IMR-90 (cell line): ENCODE data around the gene NDC80. TPM values are rescaled to one million over a fixed set of nuclear protein-coding genes. Genes with fewer than 3 reads are reported as not detected.

Experiments used
- ATAC-seq: fragments of 200-7000 bp; cut with Tn5 transposase; 2 replicates; pipeline ENCODE4 v1.9.1; 2020; ENCODE audit warnings: low read depth, mild to moderate bottlenecking, moderate library complexity
- Bru-seq: library from RNA; stranded (reverse); fragments of 400-500 nt; gene quantifications from one replicate; lab custom pipeline; 2021; lab: Mats Ljungman, UMichigan
- BruChase-seq, 2 experiments: library from RNA; stranded (reverse); fragments of 400-500 nt; gene quantifications; one replicate each; lab custom pipeline; 2021; lab: Mats Ljungman, UMichigan
- BruUV-seq: library from RNA; stranded (reverse); fragments of 400-500 nt; replicated peaks from 2 replicates; lab custom pipeline; 2021; lab: Mats Ljungman, UMichigan
- CTCF ChIA-PET: fragments of 300-600 bp; formaldehyde crosslinking; extraction: SDS; loops from one replicate; lab custom pipeline; 2021; ENCODE audit warnings: antibody characterized with exemption; lab: Yijun Ruan, JAX
- POLR2A ChIA-PET: fragments of 300-600 bp; sonication (Branson Sonifier 250); formaldehyde crosslinking; loops from one replicate; lab custom pipeline; 2022; ENCODE audit warnings: antibody characterized with exemption; ENCODE audit not compliant: unreplicated experiment; lab: Charles Lee
- DNase-seq: peaks from one replicate; pipeline ENCODE4 v3.0.0; 2013
- H2AFZ ChIP-seq: replicated peaks from 2 replicates; pipeline ENCODE3; 2013; ENCODE audit warnings: low read length, mild to moderate bottlenecking; ENCODE audit not compliant: poor library complexity
- H2AK5ac ChIP-seq: 2 replicates; pipeline ENCODE4 v1.6.1; 2013; ENCODE audit warnings: low read depth, low read length, inconsistent platforms
- H2AK9ac ChIP-seq: replicated peaks from 2 replicates; pipeline ENCODE3; 2013; ENCODE audit warnings: mild to moderate bottlenecking, low read depth, low read length, moderate library complexity; ENCODE audit not compliant: poor library complexity
- H2BK120ac ChIP-seq: 2 replicates; pipeline ENCODE4 v1.6.1; 2013; ENCODE audit warnings: low read depth, low read length, inconsistent platforms
- H2BK15ac ChIP-seq: 3 replicates; pipeline ENCODE4 v1.6.1; 2013; ENCODE audit warnings: low read depth, low read length, inconsistent platforms
- H2BK20ac ChIP-seq: 2 replicates; pipeline ENCODE4 v1.6.1; 2013; ENCODE audit warnings: low read depth, mild to moderate bottlenecking, inconsistent platforms, low read length, moderate library complexity
- H2BK5ac ChIP-seq: 2 replicates; pipeline ENCODE4 v1.6.1; 2013; ENCODE audit warnings: mild to moderate bottlenecking, low read depth, low read length, inconsistent platforms; ENCODE audit not compliant: poor library complexity, severe bottlenecking
- H3K14ac ChIP-seq: replicated peaks from 2 replicates; pipeline ENCODE4 v1.6.1; 2013; ENCODE audit warnings: low read depth, low read length, inconsistent platforms
- H3K18ac ChIP-seq: 2 replicates; pipeline ENCODE4 v1.6.1; 2013; ENCODE audit warnings: low read depth, low read length, control low read depth
- H3K23ac ChIP-seq: 2 replicates; pipeline ENCODE4 v1.6.1; 2013; ENCODE audit warnings: low read depth, low read length, inconsistent platforms
- H3K27ac ChIP-seq: 2 replicates; pipeline ENCODE4 v1.5.1; 2013; ENCODE audit warnings: mild to moderate bottlenecking, control low read depth, low read length; ENCODE audit not compliant: insufficient read depth
- H3K27me3 ChIP-seq: 2 replicates; pipeline ENCODE4 v1.6.1; 2013; ENCODE audit warnings: low read length; ENCODE audit not compliant: control insufficient read depth, insufficient read depth
- H3K36me3 ChIP-seq: 2 replicates; pipeline ENCODE4 v1.6.1; 2013; ENCODE audit warnings: low read length, mixed read lengths; ENCODE audit not compliant: control insufficient read depth, insufficient read depth
- H3K4ac ChIP-seq: 2 replicates; pipeline ENCODE4 v1.6.1; 2013; ENCODE audit warnings: low read depth, low read length, inconsistent platforms
- H3K4me1 ChIP-seq: 2 replicates; pipeline ENCODE4 v1.6.1; 2013; ENCODE audit warnings: low read length, mixed read lengths; ENCODE audit not compliant: control insufficient read depth, insufficient read depth
- H3K4me2 ChIP-seq: 2 replicates; pipeline ENCODE4 v1.6.1; 2013; ENCODE audit warnings: low read depth, mild to moderate bottlenecking, control low read depth, low read length, moderate library complexity
- H3K4me3 ChIP-seq: 2 replicates; pipeline ENCODE4 v1.5.1; 2013; ENCODE audit warnings: low read depth, mild to moderate bottlenecking, control low read depth, low read length, moderate library complexity; ENCODE audit not compliant: insufficient read depth
- H3K56ac ChIP-seq: 2 replicates; pipeline ENCODE4 v1.6.1; 2013; ENCODE audit warnings: low read length, inconsistent platforms; ENCODE audit not compliant: insufficient read depth; ENCODE audit errors: extremely low read depth
- H3K79me1 ChIP-seq, 2 experiments: 2 replicates each; pipeline ENCODE4 v1.6.1; 2013; ENCODE audit warnings: low read length in 2 of 2, inconsistent platforms in 1 of 2, low read depth in 1 of 2
- H3K9ac ChIP-seq: 2 replicates; pipeline ENCODE4 v1.6.1; 2013; ENCODE audit warnings: low read depth, low read length, control low read depth
- H3K9me1 ChIP-seq: 2 replicates; pipeline ENCODE4 v1.6.1; 2013; ENCODE audit warnings: low read length, inconsistent platforms; ENCODE audit not compliant: insufficient read depth
- H3K9me3 ChIP-seq: 2 replicates; pipeline ENCODE4 v1.6.1; 2013; ENCODE audit warnings: low read length; ENCODE audit not compliant: control insufficient read depth, insufficient read depth
- H4K20me1 ChIP-seq: 2 replicates; pipeline ENCODE4 v1.6.1; 2013; ENCODE audit warnings: low read length, inconsistent platforms; ENCODE audit not compliant: insufficient read depth
- H4K5ac ChIP-seq: 2 replicates; pipeline ENCODE4 v1.6.1; 2013; ENCODE audit warnings: mild to moderate bottlenecking, low read depth, low read length, control low read depth
- H4K8ac ChIP-seq, 2 experiments: 2 replicates each; pipeline ENCODE4 v1.6.1; 2013; ENCODE audit warnings: low read depth in 2 of 2, low read length in 2 of 2, control low read depth in 1 of 2, inconsistent platforms in 1 of 2
- H4K91ac ChIP-seq: 2 replicates; pipeline ENCODE4 v1.6.1; 2013; ENCODE audit warnings: low read depth, low read length, inconsistent platforms; ENCODE audit not compliant: insufficient read depth
- BHLHE40 ChIP-seq: fragments of 150-350 bp; IDR thresholded peaks from 2 replicates; pipeline ENCODE4 v1.6.1; 2016; ENCODE audit warnings: mild to moderate bottlenecking, low read depth, low read length
- ELK1 ChIP-seq: fragments of 150-350 bp; IDR thresholded peaks from 2 replicates; pipeline ENCODE4 v1.6.1; 2016; ENCODE audit warnings: low read depth, mild to moderate bottlenecking, low read length, moderate library complexity, borderline replicate concordance
- MAFK ChIP-seq: IDR thresholded peaks from 2 replicates; pipeline ENCODE4 v1.6.1; 2012; ENCODE audit warnings: low read depth, low read length, improper control_type of control experiment
- MAZ ChIP-seq: IDR thresholded peaks from 2 replicates; pipeline ENCODE4 v1.6.1; 2012; ENCODE audit warnings: low read depth, mild to moderate bottlenecking, low read length, improper control_type of control experiment, moderate library complexity, borderline replicate concordance
- MXI1 ChIP-seq: IDR thresholded peaks from 2 replicates; pipeline ENCODE4 v1.6.1; 2012; ENCODE audit warnings: low read depth, mild to moderate bottlenecking, low read length, moderate library complexity, borderline replicate concordance
- NFE2L2 ChIP-seq: fragments of 150-350 bp; IDR thresholded peaks from 2 replicates; pipeline ENCODE4 v1.6.1; 2016; ENCODE audit warnings: low read depth, mild to moderate bottlenecking, low read length
- POLR2A ChIP-seq: IDR thresholded peaks from 2 replicates; pipeline ENCODE4 v1.6.1; 2012; ENCODE audit warnings: mild to moderate bottlenecking, low read depth, low read length
- RAD21 ChIP-seq: IDR thresholded peaks from 2 replicates; pipeline ENCODE4 v1.6.1; 2012; ENCODE audit warnings: low read length, improper control_type of control experiment
- RCOR1 ChIP-seq: IDR thresholded peaks from 2 replicates; pipeline ENCODE4 v1.6.1; 2012; ENCODE audit warnings: mild to moderate bottlenecking, low read length, improper control_type of control experiment; ENCODE audit not compliant: insufficient replicate concordance
- RFX5 ChIP-seq: IDR thresholded peaks from 2 replicates; pipeline ENCODE4 v1.8.0; 2012; ENCODE audit warnings: low read depth, mild to moderate bottlenecking, low read length, moderate library complexity
- SMC3 ChIP-seq: fragments of 150-350 bp; IDR thresholded peaks from 2 replicates; pipeline ENCODE4 v1.6.1; 2016; ENCODE audit warnings: low read depth, mild to moderate bottlenecking, antibody characterized with exemption, low read length, moderate library complexity
- USF2 ChIP-seq: fragments of 150-350 bp; IDR thresholded peaks from 2 replicates; pipeline ENCODE4 v1.6.1; 2017; ENCODE audit warnings: mild to moderate bottlenecking, antibody characterized with exemption, low read length, low read depth
- WGBS, 2 experiments: methylation state at CpG; one replicate each; pipeline versions ENCODE4 v1.1.5 to v1.1.7; 2013; ENCODE audit warnings: missing lambda C conversion rate in 2 of 2; ENCODE audit not compliant: insufficient read length in 1 of 2; ENCODE audit errors: extremely low coverage in 2 of 2; 5-methylcytosine and 5-hydroxymethylcytosine counted together
- dilution Hi-C: fragments of 300-500 bp; cut with HindIII; formaldehyde crosslinking; loops from one replicate; pipeline ENCODE4 v1.14.3; 2018; ENCODE audit warnings: low sequenced_read_pairs; ENCODE audit not compliant: unreplicated experiment
- in situ Hi-C: fragments of 300-500 bp; cut with MboI; formaldehyde crosslinking; loops from 3 replicates; pipeline ENCODE4 v1.14.3; 2019; ENCODE audit warnings: low sequenced_read_pairs, inconsistent platforms, mixed read lengths
- intact Hi-C: fragments of 100-400 bp; cut with micrococcal nuclease; formaldehyde crosslinking; loops from 2 replicates; pipeline ENCODE4 v1.10.0; 2022
- long read RNA-seq: library from polyadenylated mRNA; unstranded; transcript quantifications from one replicate; pipeline ENCODE4 v2.0.0, GENCODE V29; 2021; ENCODE audit not compliant: unreplicated experiment
- polyA plus RNA-seq, 3 experiments: library from polyadenylated mRNA; depleted of rRNA; stranded (reverse); fragments of >200 nt; gene quantifications; 2 replicates each; pipeline ENCODE4 v1.2.3, GENCODE V29; 2012; ENCODE audit warnings: low replicate concordance in 1 of 3
- total RNA-seq: library from RNA; depleted of rRNA; stranded (reverse); fragments of >200 nt; gene quantifications from 2 replicates; pipeline ENCODE4 v1.2.3, GENCODE V29; 2012; rRNA removed

NDC80 gene
- 11.8 and 15.3 TPM in 2 replicates for total RNA-seq
- polyA plus RNA-seq (2012; rRNA removed), result 11.1 and 15.5 TPM in 2 replicates
- 0.98 and 1.4 TPM in 2 replicates for polyA plus RNA-seq (2012; cell fraction: cytosol; rRNA removed)
- polyA plus RNA-seq (2012; cell fraction: nucleus; rRNA removed; ENCODE audit: low replicate concordance), result 0.57 and 4.6 TPM in 2 replicates
- Bru-seq, nascent RNA, result percentile 53 among the genes with signal in this experiment
- BruChase-seq, experiment 1, labeled RNA remaining after a 6-hour chase, result percentile 41 among the genes with signal in this experiment
- BruChase-seq, experiment 2, labeled RNA remaining after a 2-hour chase, result percentile 41 among the genes with signal in this experiment
- long read RNA-seq, transcript NDC80-201 (17 exons, 2,172 nt), result major isoform, 9 of 10 reads
- long read RNA-seq, partial matches to known transcripts, result 0 of 10 reads
- long read RNA-seq, other reads (novel, unspliced or antisense), result 1 of 10 reads

GRCh38 chr18:2571200-2572170, at the start of gene NDC80, which contains the start of gene METTL4:
TSS of gene NDC80 (plus strand) at chr18:2571557. CDS start at chr18:2572986, 1,429 bp downstream.
TSS of gene METTL4 (minus strand) at chr18:2571505. CDS start at chr18:2567216, 4,289 bp downstream.
- ATAC-seq (peak; percentile 87), DNase-seq (peak; percentile 86)
- Histone ChIP-seq H2BK5ac (peak within 1 kb of the TSS; percentile 98), H3K9ac (peak within 1 kb of the TSS; percentile 89), H3K14ac (peak within 1 kb of the TSS; percentile 100), H4K91ac (peak within 1 kb of the TSS; percentile 100), H3K4me1 (peaks cover 5% of the 10 kb centered on the region), H2AK5ac (peak within 1 kb of the TSS; percentile 95), H4K20me1 (no peaks in the 10 kb centered on the region), H3K27ac (peak within 1 kb of the TSS; percentile 91), H2BK15ac (peak within 1 kb of the TSS; percentile 98; the same call in 2 of the 3 replicates), H3K56ac (peak within 1 kb of the TSS; percentile 98), H3K23ac (peak within 1 kb of the TSS; percentile 99), H4K5ac (peak within 1 kb of the TSS; percentile 96), H3K4me3 (peak within 1 kb of the TSS; percentile 66), H3K79me1 (peaks cover 44 to 61% of the 10 kb centered on the region in 2 experiments), H2AK9ac (peak within 1 kb of the TSS; percentile 92), H2BK120ac (peak within 1 kb of the TSS; percentile 99), H2BK20ac (peak within 1 kb of the TSS; percentile 93; the same call in 1 of the 2 replicates), H3K4ac (peak within 1 kb of the TSS; percentile 99), H2AFZ (peak within 1 kb of the TSS; percentile 100), H3K36me3 (0 out of 2 replicates have a peak, but pooled peaks cover 1% of the 10 kb centered on the region), H3K9me3 (no peaks in the 10 kb centered on the region), H4K8ac (peak within 1 kb of the TSS; percentile 98 to 100), H3K9me1 (0 out of 2 replicates have a peak, but pooled peaks cover 9% of the 10 kb centered on the region), H3K18ac (peak within 1 kb of the TSS; percentile 90), H3K27me3 (no peaks in the 10 kb centered on the region), H3K4me2 (peak within 1 kb of the TSS; percentile 99)
- intact Hi-C loops, result loop anchor here (1.0 to 2.0 kb wide), 2 partner anchors 83 to 676 kb away; partner anchors contain the start of genes MYL12A and SMCHD1
- dilution Hi-C loops, result no loop called here
- CTCF ChIA-PET, result no interaction called here
- POLR2A ChIA-PET, result no interaction called here
- 1% methylated on average over 50 of the region's 55 CpGs; no CpG with 5 or more reads in 1 of the 2 experiments for WGBS, 2 experiments
- BruUV-seq, result TSS peak; percentile 74
- in situ Hi-C loops, result loop anchor here (25.0 kb wide), 1 partner anchor 1709 kb away; no protein-coding TSS in a partner anchor
- no peak for TF ChIP-seq USF2
- peak; percentile 38; the same call in 1 of the 2 replicates for TF ChIP-seq MAZ
- peak; percentile 87 for TF ChIP-seq MXI1
- TF ChIP-seq POLR2A, result peak; percentile 69
- TF ChIP-seq RFX5, result no peak
- no peak for TF ChIP-seq ELK1
- TF ChIP-seq BHLHE40, result peak; percentile 28; the same call in 1 of the 2 replicates
- no peak for TF ChIP-seq MAFK
- no peak for TF ChIP-seq SMC3
- no peak for TF ChIP-seq RCOR1
- TF ChIP-seq NFE2L2, result 0 out of 2 replicates have a peak, but pooled peaks have one; percentile 18
- TF ChIP-seq RAD21, result no peak
